Neural crest cell (in vitro differentiated cells): ENCODE data around the gene FKBP10. TPM values are rescaled to one million over a fixed set of nuclear protein-coding genes. Genes with fewer than 3 reads are reported as not detected.

Source experiments
- DNase-seq: peaks from one replicate; pipeline ENCODE4 v3.0.0; 2021; ENCODE audit warnings: low read depth, mixed read lengths, low spot score
- H3K27ac Mint-ChIP-seq: one replicate; pipeline ENCODE4 v1.8.0; 2021; ENCODE audit warnings: mild to moderate bottlenecking, mixed read lengths; ENCODE audit not compliant: unreplicated experiment
- H3K27me3 Mint-ChIP-seq: 2 replicates; pipeline ENCODE4 v1.8.0; 2021; ENCODE audit warnings: low read depth, mild to moderate bottlenecking, mixed read lengths
- H3K36me3 Mint-ChIP-seq: 2 replicates; pipeline ENCODE4 v1.8.0; 2021; ENCODE audit warnings: low read depth, mild to moderate bottlenecking, mixed read lengths
- H3K4me1 Mint-ChIP-seq: 2 replicates; pipeline ENCODE4 v1.8.0; 2021; ENCODE audit warnings: mixed read lengths
- H3K4me3 Mint-ChIP-seq: one replicate; pipeline ENCODE4 v1.8.0; 2021; ENCODE audit warnings: mild to moderate bottlenecking, mixed read lengths
- H3K9me3 Mint-ChIP-seq: 2 replicates; pipeline ENCODE4 v1.8.0; 2021; ENCODE audit warnings: mixed read lengths
- total RNA-seq: library from RNA; stranded (reverse); gene quantifications from 2 replicates; pipeline ENCODE4 v1.2.1, GENCODE V29; 2021
- TF ChIP-seq, protein P1 (sequence below): fragments of 200-600 bp; sonication (generic); conservative IDR thresholded peaks from 2 replicates; pipeline ENCODE4 v1.5.0; 2021; ENCODE audit warnings: antibody characterized with exemption, mild to moderate bottlenecking

Gene FKBP10
- total RNA-seq, 1 donor from 2014 or later, result 262 TPM

DNA sequence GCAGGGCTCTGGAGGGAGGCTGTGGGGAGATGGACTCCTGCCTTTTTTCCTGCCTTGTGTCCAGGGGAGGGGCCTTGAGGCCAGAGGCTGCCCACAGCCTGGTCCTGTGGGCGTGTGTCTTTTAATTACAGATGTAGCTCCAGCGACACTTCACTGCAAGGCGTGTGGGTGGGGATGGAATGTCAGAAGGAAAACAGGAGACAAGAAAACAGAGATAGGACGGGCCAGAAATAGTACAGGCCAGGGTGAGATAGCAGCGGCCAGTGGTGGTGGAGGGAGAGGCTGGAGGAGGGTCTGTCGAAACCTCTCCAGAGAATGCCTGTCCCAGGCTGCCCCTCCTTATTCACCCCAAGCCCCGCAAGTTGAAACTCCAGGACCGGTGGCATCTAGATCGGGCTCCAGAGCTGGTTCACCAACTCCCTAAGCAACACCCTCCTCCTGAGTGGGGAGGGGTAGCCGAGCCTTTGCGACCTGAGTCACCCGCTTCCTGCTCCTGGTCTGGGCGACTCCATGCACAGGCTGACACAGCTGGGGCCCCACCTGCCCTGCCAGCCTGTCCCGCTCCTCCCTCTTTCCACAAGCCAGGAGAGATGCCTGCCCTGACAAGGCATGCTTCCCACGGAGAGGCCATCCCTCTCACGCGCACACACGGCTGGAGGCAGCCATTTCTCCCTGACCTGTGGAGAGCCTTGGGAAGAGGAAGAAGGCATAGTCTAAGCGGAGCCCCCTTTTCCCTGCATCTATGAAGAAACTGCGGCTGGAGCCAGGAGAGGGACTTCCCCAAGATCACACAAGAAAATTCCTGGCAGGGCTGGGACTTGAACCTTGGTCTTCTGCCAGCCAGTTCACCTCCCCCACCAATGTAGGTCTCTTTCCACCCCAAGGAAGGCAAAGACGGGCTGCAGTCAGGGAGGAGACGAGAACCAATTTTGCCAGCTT is 19.7 kb upstream of the FKBP10 start:
- Mint-ChIP-seq H3K4me3 (peak overlapping the region; percentile 27), H3K4me1 (peaks cover 11% of the 10 kb centered on the region), H3K9me3 (no peaks in the 10 kb centered on the region), H3K36me3 (no peaks in the 10 kb centered on the region), H3K27me3 (peaks cover 13% of the 10 kb centered on the region), H3K27ac (no peak overlapping the region)
- TF ChIP-seq, protein P1, sequence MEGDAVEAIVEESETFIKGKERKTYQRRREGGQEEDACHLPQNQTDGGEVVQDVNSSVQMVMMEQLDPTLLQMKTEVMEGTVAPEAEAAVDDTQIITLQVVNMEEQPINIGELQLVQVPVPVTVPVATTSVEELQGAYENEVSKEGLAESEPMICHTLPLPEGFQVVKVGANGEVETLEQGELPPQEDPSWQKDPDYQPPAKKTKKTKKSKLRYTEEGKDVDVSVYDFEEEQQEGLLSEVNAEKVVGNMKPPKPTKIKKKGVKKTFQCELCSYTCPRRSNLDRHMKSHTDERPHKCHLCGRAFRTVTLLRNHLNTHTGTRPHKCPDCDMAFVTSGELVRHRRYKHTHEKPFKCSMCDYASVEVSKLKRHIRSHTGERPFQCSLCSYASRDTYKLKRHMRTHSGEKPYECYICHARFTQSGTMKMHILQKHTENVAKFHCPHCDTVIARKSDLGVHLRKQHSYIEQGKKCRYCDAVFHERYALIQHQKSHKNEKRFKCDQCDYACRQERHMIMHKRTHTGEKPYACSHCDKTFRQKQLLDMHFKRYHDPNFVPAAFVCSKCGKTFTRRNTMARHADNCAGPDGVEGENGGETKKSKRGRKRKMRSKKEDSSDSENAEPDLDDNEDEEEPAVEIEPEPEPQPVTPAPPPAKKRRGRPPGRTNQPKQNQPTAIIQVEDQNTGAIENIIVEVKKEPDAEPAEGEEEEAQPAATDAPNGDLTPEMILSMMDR, result no peak
- no peak for DNase-seq

DNA sequence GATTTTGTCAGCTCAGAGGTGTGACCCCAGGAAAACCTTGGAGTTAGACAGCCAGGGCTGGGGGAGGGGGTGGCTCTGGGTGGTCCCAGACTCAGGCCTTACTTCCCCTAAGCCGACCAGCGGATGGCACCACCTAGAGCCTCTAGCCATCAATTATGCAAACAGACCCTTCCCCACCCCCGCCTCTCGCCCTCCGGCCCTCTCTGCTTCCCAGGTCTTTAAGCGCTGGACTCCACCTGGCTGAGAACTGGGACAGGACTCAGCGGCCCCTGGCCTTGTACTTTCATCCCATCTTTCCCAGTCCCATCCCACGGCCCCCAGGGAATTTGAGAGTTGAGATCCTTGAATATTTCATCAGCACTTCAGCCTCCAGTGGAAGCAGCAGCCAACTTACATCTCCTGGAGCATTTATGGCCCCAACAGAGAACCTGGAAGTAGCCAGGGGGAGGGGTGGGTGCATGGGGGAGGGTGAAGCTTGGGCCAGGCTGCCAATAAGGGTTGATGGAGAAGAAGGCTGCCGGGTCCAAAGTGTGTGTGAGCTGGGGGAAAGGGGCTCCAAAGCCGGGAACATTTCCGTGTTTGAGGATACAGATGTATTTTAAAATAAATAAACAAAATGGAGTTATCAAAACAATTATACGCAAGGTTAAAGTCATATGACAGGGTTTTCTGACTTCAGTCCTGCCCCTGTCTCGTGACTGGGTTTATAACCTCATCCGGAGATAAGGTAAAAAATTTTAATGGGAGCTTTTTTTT is 18.8 kb upstream of the FKBP10 start:
- peaks cover 7% of the 10 kb centered on the region for H3K27me3 Mint-ChIP-seq
- H3K27ac Mint-ChIP-seq, result no peak overlapping the region
- no peaks in the 10 kb centered on the region for H3K9me3 Mint-ChIP-seq
- H3K4me3 Mint-ChIP-seq, result no peak overlapping the region
- peaks cover 11% of the 10 kb centered on the region for H3K4me1 Mint-ChIP-seq
- TF ChIP-seq, protein P1, result no peak
- H3K36me3 Mint-ChIP-seq, result no peaks in the 10 kb centered on the region
- no peak for DNase-seq

DNA sequence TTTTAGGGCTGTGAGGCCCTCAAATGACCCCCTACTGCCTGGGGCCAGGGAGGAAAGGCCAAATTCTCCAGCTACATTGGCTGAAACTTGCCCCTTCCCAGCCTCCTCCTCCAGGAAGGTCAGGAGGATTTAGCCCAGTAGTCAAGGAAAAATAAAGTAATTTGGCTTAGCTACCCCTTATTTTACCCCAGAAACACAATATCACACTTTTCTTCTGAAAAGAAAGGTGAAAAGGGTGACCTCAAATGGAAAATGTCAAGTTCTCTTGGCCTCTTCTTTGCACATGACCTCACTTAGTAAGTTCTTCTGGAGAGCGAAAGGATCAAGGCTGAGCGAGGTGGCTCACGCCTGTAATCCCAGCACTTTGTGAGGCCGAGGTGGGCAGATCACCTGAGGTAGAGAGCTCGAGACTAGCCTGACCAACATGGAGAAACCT is 18.2 kb upstream of the FKBP10 start:
- H3K36me3 Mint-ChIP-seq, result no peaks in the 10 kb centered on the region
- TF ChIP-seq, protein P1, result no peak
- no peak overlapping the region for H3K4me3 Mint-ChIP-seq
- H3K4me1 Mint-ChIP-seq, result peaks cover 13% of the 10 kb centered on the region
- no peak for DNase-seq
- H3K27me3 Mint-ChIP-seq, result peaks cover 3% of the 10 kb centered on the region
- no peak overlapping the region for H3K27ac Mint-ChIP-seq
- H3K9me3 Mint-ChIP-seq, result no peaks in the 10 kb centered on the region

DNA sequence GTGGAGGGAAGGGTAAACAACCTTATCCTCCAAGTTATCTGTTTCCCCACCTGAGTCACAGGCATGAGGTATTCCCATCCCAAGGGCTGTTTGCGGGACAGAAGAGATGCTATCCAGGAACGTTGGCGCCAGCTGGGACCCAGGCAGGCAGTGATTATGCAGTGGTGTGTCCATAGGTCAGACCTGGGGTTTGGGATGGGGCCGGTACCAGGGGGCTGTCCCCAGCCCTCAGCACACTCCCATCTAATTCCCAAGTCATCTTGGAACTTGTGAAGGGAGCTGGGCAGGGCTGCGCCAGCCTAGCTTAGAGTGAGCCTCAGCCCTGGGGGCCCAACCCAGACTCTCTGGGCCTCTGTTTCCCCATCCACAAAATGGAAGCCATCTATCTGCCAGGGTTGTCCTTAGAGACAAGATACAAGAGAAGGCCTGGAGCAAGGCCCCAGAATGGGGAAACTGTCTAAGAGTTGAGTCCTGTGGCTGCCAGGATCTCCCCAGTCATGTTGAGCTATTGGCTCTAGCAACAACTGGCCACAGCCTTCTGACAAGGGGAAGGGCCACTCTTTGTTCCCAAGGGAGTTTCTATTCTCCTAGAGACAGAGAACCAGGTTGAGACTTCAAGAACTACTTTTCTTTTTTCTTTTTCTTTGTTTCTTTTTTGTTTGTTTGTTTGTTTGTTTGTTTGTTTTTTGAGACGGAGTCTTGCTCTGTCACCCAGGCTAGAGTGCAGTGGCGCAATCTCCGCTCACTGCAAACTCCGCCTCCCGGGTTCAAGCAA is 16.5 kb upstream of the FKBP10 start:
- Mint-ChIP-seq H3K27ac (no peak overlapping the region), H3K27me3 (no peaks in the 10 kb centered on the region), H3K36me3 (no peaks in the 10 kb centered on the region), H3K4me1 (peaks cover 23% of the 10 kb centered on the region), H3K9me3 (no peaks in the 10 kb centered on the region), H3K4me3 (peak overlapping the region; percentile 31)
- DNase-seq, result no peak
- TF ChIP-seq, protein P1, result no peak

DNA sequence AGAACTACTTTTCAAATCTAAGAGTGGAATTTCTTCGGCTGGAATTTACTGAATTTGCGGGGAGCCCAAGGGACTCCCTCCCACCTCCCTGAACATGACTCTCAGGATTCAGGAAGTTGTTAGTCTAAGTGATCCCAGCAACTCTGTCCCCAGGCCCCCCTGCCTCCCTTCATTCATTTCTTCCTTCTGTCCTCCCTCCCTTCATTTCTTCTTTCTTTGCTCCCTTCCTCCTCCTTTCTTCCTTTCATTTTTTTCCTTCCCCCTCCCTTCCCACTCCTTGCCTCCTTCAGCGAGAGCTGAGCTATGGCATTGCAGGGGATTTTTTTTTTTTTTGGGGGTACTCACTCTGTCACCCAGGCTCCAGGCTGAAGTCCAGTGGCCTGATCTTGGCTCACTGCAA is 15.4 kb upstream of the FKBP10 start:
- Mint-ChIP-seq H3K27ac (no peak overlapping the region), H3K27me3 (peaks cover 2% of the 10 kb centered on the region), H3K36me3 (no peaks in the 10 kb centered on the region), H3K9me3 (no peaks in the 10 kb centered on the region), H3K4me1 (peaks cover 28% of the 10 kb centered on the region), H3K4me3 (no peak overlapping the region)
- TF ChIP-seq, protein P1, result no peak
- no peak for DNase-seq
